ENCODE results near the gene RBP5.
"Not testable (repeated sequence)": the region's sequence is repeated elsewhere in the genome, so short reads cannot be mapped to it uniquely, and the experiment has no call there.

The RBP5 gene

GRCh38 chr12:7122811-7123769, 5.6 kb downstream of the RBP5 start:
- no peak for DNase-seq

GRCh38 chr12:7121324-7121723, 7.4 kb downstream of the RBP5 start:
- no peak for DNase-seq

- DNase-seq: no peak
Observed at GRCh38 chr12:7120166-7120565, 8.5 kb downstream of the RBP5 start.

- no peak for DNase-seq
Observed at GRCh38 chr12:7118881-7119280, 9.8 kb downstream of the RBP5 start.

- DNase-seq: no peak
Observed at GRCh38 chr12:7117670-7118069, 11.0 kb downstream of the RBP5 start.

- DNase-seq: no peak
Observed at GRCh38 chr12:7116916-7117315, 11.8 kb downstream of the RBP5 start.

GRCh38 chr12:7116196-7116595, 12.5 kb downstream of the RBP5 start:
- DNase-seq: no peak

GRCh38 chr12:7114851-7115250, 13.8 kb downstream of the RBP5 start:
- no peak for DNase-seq

GRCh38 chr12:7114008-7114407, 14.7 kb downstream of the RBP5 start:
- DNase-seq: no peak

- DNase-seq: no peak
Observed at GRCh38 chr12:7113389-7113871, 15.3 kb downstream of the RBP5 start.

GRCh38 chr12:7112041-7112440, 16.6 kb downstream of the RBP5 start:
- DNase-seq: no peak

- DNase-seq: no peak
Observed at GRCh38 chr12:7110661-7111060, 18.0 kb downstream of the RBP5 start.

GRCh38 chr12:7109572-7109920, 19.1 kb downstream of the RBP5 start:
- DNase-seq: no peak

GRCh38 chr12:7108796-7109571, 19.7 kb downstream of the RBP5 start, which contains the start of gene C1RL:
TSS of gene C1RL (minus strand) at chr12:7109214. CDS start at chr12:7109180, 34 bp downstream.
- no peak for DNase-seq

GRCh38 chr12:7108003-7108795, 20.5 kb downstream of the RBP5 start:
- no peak for DNase-seq

GRCh38 chr12:7107636-7108002, 21.1 kb downstream of the RBP5 start:
- no peak for DNase-seq

- DNase-seq: not testable (repeated sequence)
Observed at GRCh38 chr12:7107181-7107580, 21.5 kb downstream of the RBP5 start.

GRCh38 chr12:7106082-7106481, 22.6 kb downstream of the RBP5 start:
- no peak for DNase-seq

- DNase-seq: no peak
Observed at GRCh38 chr12:7103837-7104584, 24.7 kb downstream of the RBP5 start.

GRCh38 chr12:7102582-7102981, 26.1 kb downstream of the RBP5 start:
- DNase-seq: no peak

GRCh38 chr12:7101694-7102131, 27.0 kb downstream of the RBP5 start:
- no peak for DNase-seq

- no peak for DNase-seq
Observed at GRCh38 chr12:7101047-7101693, 27.5 kb downstream of the RBP5 start.

All from cortex of kidney (tissue), 1 donor.